ENCODE results near the gene SLC16A8.

Gene SLC16A8

GRCh38 chr22:38072322-38073149, 11.4 kb downstream of the SLC16A8 start:
- DNase-seq (ENCODE audit: low read depth) = no peak

GRCh38 chr22:38071421-38072321, 12.3 kb downstream of the SLC16A8 start:
- no peak for DNase-seq (ENCODE audit: low read depth)

GRCh38 chr22:38070250-38070921, 13.6 kb downstream of the SLC16A8 start:
- DNase-seq (ENCODE audit: low read depth) = no peak

- no peak for DNase-seq (ENCODE audit: low read depth)
Measured at GRCh38 chr22:38069372-38070249, 14.4 kb downstream of the SLC16A8 start.

- no peak for DNase-seq (ENCODE audit: low read depth)
Measured at GRCh38 chr22:38068641-38069371, 15.2 kb downstream of the SLC16A8 start.

GRCh38 chr22:38067761-38068360, 16.1 kb downstream of the SLC16A8 start:
- DNase-seq (ENCODE audit: low read depth) = no peak

- no peak for DNase-seq (ENCODE audit: low read depth)
Measured at GRCh38 chr22:38067028-38067415, 17.0 kb downstream of the SLC16A8 start.

GRCh38 chr22:38066381-38067027, 17.5 kb downstream of the SLC16A8 start:
- no peak for DNase-seq (ENCODE audit: low read depth)

GRCh38 chr22:38065539-38065938, 18.4 kb downstream of the SLC16A8 start:
- no peak for DNase-seq (ENCODE audit: low read depth)

GRCh38 chr22:38062791-38063190, 21.2 kb downstream of the SLC16A8 start:
- no peak for DNase-seq (ENCODE audit: low read depth)

- DNase-seq (ENCODE audit: low read depth) = peak; percentile 61
Measured at GRCh38 chr22:38056969-38057891, 26.8 kb downstream of the SLC16A8 start, which contains the start of gene PICK1. PICK1 (plus strand) TSS chr22:38057404; CDS start chr22:38057810, 406 bp downstream.

- DNase-seq (ENCODE audit: low read depth) = peak; percentile 57
Measured at GRCh38 chr22:38051900-38052862, 31.8 kb downstream of the SLC16A8 start.

GRCh38 chr22:38051261-38051660, 32.7 kb downstream of the SLC16A8 start:
- no peak for DNase-seq (ENCODE audit: low read depth)

- DNase-seq (ENCODE audit: low read depth) = no peak
Measured at GRCh38 chr22:38050720-38051119, 33.3 kb downstream of the SLC16A8 start.

GRCh38 chr22:38049812-38050619, 34.0 kb downstream of the SLC16A8 start:
- no peak for DNase-seq (ENCODE audit: low read depth)

GRCh38 chr22:38046070-38046748, 37.8 kb downstream of the SLC16A8 start:
- no peak for DNase-seq (ENCODE audit: low read depth)
